Hematopoietic multipotent progenitor cell treated with erythropoietin and hydrocortisone succinate and interleukin-3 and kit ligand, for 4 days (in vitro differentiated cells): ENCODE results near the gene KRTAP4-5.
"Not testable (repeated sequence)": the region's sequence is repeated elsewhere in the genome, so short reads cannot be mapped to it uniquely, and the experiment has no call there.

Experiments
- DNase-seq: peaks from one replicate; pipeline ENCODE4 v3.0.0-alpha.2; 2015

KRTAP4-5 gene

GRCh38 chr17:41145261-41145660 is 4.4 kb downstream of the KRTAP4-5 start:
- DNase-seq: no peak

GRCh38 chr17:41144846-41145245 is 4.8 kb downstream of the KRTAP4-5 start:
- DNase-seq: no peak

GRCh38 chr17:41141361-41141760 is 8.3 kb downstream of the KRTAP4-5 start:
- DNase-seq: no peak

GRCh38 chr17:41140360-41141131 is 9.1 kb downstream of the KRTAP4-5 start, which contains the start of gene KRTAP4-6:
Gene KRTAP4-6, minus strand, starts transcription at chr17:41140544. Its CDS starts 57 bp downstream, at chr17:41140487.
- no peak for DNase-seq

GRCh38 chr17:41139865-41140264 is 9.8 kb downstream of the KRTAP4-5 start:
- not testable (repeated sequence) for DNase-seq

- no peak for DNase-seq
Observed at GRCh38 chr17:41133880-41134735, 15.5 kb downstream of the KRTAP4-5 start.

- DNase-seq: no peak
Observed at GRCh38 chr17:41131979-41132378, 17.6 kb downstream of the KRTAP4-5 start.

- DNase-seq: no peak
Observed at GRCh38 chr17:41127371-41127770, 22.3 kb downstream of the KRTAP4-5 start.

- no peak for DNase-seq
Observed at GRCh38 chr17:41126412-41126811, 23.2 kb downstream of the KRTAP4-5 start.

- no peak for DNase-seq
Observed at GRCh38 chr17:41125064-41125463, 24.6 kb downstream of the KRTAP4-5 start.

GRCh38 chr17:41123991-41124371 is 25.6 kb downstream of the KRTAP4-5 start, which contains the start of gene KRTAP4-12:
Gene KRTAP4-12, minus strand, starts transcription at chr17:41124182. Its CDS starts 60 bp downstream, at chr17:41124122.
- DNase-seq: not testable (repeated sequence)

- DNase-seq: not testable (repeated sequence)
Observed at GRCh38 chr17:41123292-41123990, 26.2 kb downstream of the KRTAP4-5 start.

GRCh38 chr17:41121742-41122141 is 27.9 kb downstream of the KRTAP4-5 start:
- DNase-seq: no peak

- peak; percentile 55 for DNase-seq
Observed at GRCh38 chr17:41119696-41120690, 29.6 kb downstream of the KRTAP4-5 start.

GRCh38 chr17:41118721-41119120 is 30.9 kb downstream of the KRTAP4-5 start:
- no peak for DNase-seq

GRCh38 chr17:41117846-41118386 is 31.7 kb downstream of the KRTAP4-5 start, which contains the start of gene KRTAP4-11:
Gene KRTAP4-11, minus strand, starts transcription at chr17:41118373. Its CDS starts 58 bp downstream, at chr17:41118315.
- DNase-seq: not testable (repeated sequence)

- peak; percentile 18 for DNase-seq
Observed at GRCh38 chr17:41116297-41116696, 33.3 kb downstream of the KRTAP4-5 start.

- DNase-seq: no peak
Observed at GRCh38 chr17:41111151-41111885, 38.3 kb downstream of the KRTAP4-5 start.

- DNase-seq: not testable (repeated sequence)
Observed at GRCh38 chr17:41108728-41109386, 40.8 kb downstream of the KRTAP4-5 start.

GRCh38 chr17:41107941-41108450 is 41.6 kb downstream of the KRTAP4-5 start:
- DNase-seq: no peak
